Fibroblast of villous mesenchyme (primary cell): ENCODE results near the gene VWA3B. TPM values are rescaled to one million over a fixed set of nuclear protein-coding genes. Genes with fewer than 3 reads are reported as not detected.

ENCODE experiments used
- DNase-seq: peaks from one replicate; pipeline ENCODE4 v3.0.0-alpha.2; 2010; ENCODE audit warnings: low read depth
- H3K4me3 ChIP-seq: 2 replicates; pipeline ENCODE4 v1.5.1; 2011; ENCODE audit warnings: low read depth, mild to moderate bottlenecking, low read length
- CTCF ChIP-seq: IDR thresholded peaks from 2 replicates; pipeline ENCODE4 v1.5.1; 2012; ENCODE audit warnings: low read depth, mild to moderate bottlenecking, low read length; ENCODE audit not compliant: insufficient read depth
- total RNA-seq: library from RNA; depleted of rRNA; stranded (reverse); fragments of >200 nt; gene quantifications from 2 replicates; pipeline ENCODE4 v1.2.3, GENCODE V29; 2012

Gene VWA3B
- total RNA-seq, 1 donor, result not detected

- TF ChIP-seq CTCF, result no peak
- H3K4me3 ChIP-seq, result no peak overlapping the region
- DNase-seq, result no peak
Observed at GRCh38 chr2:98293931-98294687, 207.1 kb downstream of the VWA3B start.

- TF ChIP-seq CTCF, result no peak
- DNase-seq, result no peak
- H3K4me3 ChIP-seq, result no peak overlapping the region
Observed at GRCh38 chr2:98294711-98295110, 207.7 kb downstream of the VWA3B start.

- DNase-seq, result no peak
- no peak for TF ChIP-seq CTCF
- no peak overlapping the region for H3K4me3 ChIP-seq
Observed at GRCh38 chr2:98295275-98295674, 208.3 kb downstream of the VWA3B start.

- TF ChIP-seq CTCF, result no peak
- no peak for DNase-seq
- H3K4me3 ChIP-seq, result no peak overlapping the region
Observed at GRCh38 chr2:98295721-98296414, 208.9 kb downstream of the VWA3B start.

GRCh38 chr2:98296440-98296839 lies 209.5 kb downstream of the VWA3B start:
- no peak for DNase-seq
- TF ChIP-seq CTCF, result no peak
- H3K4me3 ChIP-seq, result no peak overlapping the region

- DNase-seq, result no peak
- H3K4me3 ChIP-seq, result no peak overlapping the region
- TF ChIP-seq CTCF, result no peak
Observed at GRCh38 chr2:98297817-98298682, 211.1 kb downstream of the VWA3B start.
